EL (cell line): ENCODE results near the gene PHKB.
"Not testable (repeated sequence)": the region's sequence is repeated elsewhere in the genome, so short reads cannot be mapped to it uniquely, and the experiment has no call there.

ENCODE experiments used
- DNase-seq: peaks from one replicate; pipeline ENCODE4 v3.0.0-alpha.2; 2016

PHKB gene

GRCh38 chr16:47460711-47461597, at the start of gene PHKB, which contains the start of gene ITFG1:
TSS of gene PHKB (plus strand) at chr16:47461331. CDS start at chr16:47461351, 20 bp downstream.
TSS of gene ITFG1 (minus strand) at chr16:47461063. CDS start at chr16:47461045, 18 bp downstream.
- DNase-seq: peak; percentile 94

- DNase-seq: no peak
These were observed 48.1 kb upstream of the PHKB start for GRCh38 chr16:47413041-47413440.

- DNase-seq: no peak
These were observed 44.3 kb upstream of the PHKB start for GRCh38 chr16:47416869-47417268.

GRCh38 chr16:47424846-47425245, 36.3 kb upstream of the PHKB start:
- no peak for DNase-seq

GRCh38 chr16:47426806-47427205, 34.3 kb upstream of the PHKB start:
- DNase-seq: no peak

GRCh38 chr16:47431960-47432359, 29.2 kb upstream of the PHKB start:
- DNase-seq: no peak

- DNase-seq: peak; percentile 3
These were observed 26.9 kb upstream of the PHKB start for GRCh38 chr16:47434274-47434673.

GRCh38 chr16:47440066-47440465, 21.1 kb upstream of the PHKB start:
- not testable (repeated sequence) for DNase-seq

- DNase-seq: not testable (repeated sequence)
These were observed 18.2 kb upstream of the PHKB start for GRCh38 chr16:47442884-47443283.

GRCh38 chr16:47446431-47446830, 14.7 kb upstream of the PHKB start:
- no peak for DNase-seq

GRCh38 chr16:47448830-47449575, 12.1 kb upstream of the PHKB start:
- no peak for DNase-seq

- DNase-seq: peak; percentile 16
These were observed 11.3 kb upstream of the PHKB start for GRCh38 chr16:47449788-47450187.

GRCh38 chr16:47458331-47458730, 2.8 kb upstream of the PHKB start:
- DNase-seq: no peak

- DNase-seq: no peak
These were observed 1.5 kb upstream of the PHKB start for GRCh38 chr16:47459603-47460002.

GRCh38 chr16:47460359-47460710, 796 bp upstream of the PHKB start:
- DNase-seq: peak; percentile 6

- peak; percentile 48 for DNase-seq
These were observed 601 bp downstream of the PHKB start for GRCh38 chr16:47461598-47462266.

- DNase-seq: no peak
These were observed 2.9 kb downstream of the PHKB start for GRCh38 chr16:47463771-47464624.

- DNase-seq: no peak
These were observed 4.9 kb downstream of the PHKB start for GRCh38 chr16:47465919-47466630.

- peak; percentile 26 for DNase-seq
These were observed 6.4 kb downstream of the PHKB start for GRCh38 chr16:47467501-47467900.

GRCh38 chr16:47468070-47468689, 7.0 kb downstream of the PHKB start:
- not testable (repeated sequence) for DNase-seq

- no peak for DNase-seq
These were observed 8.1 kb downstream of the PHKB start for GRCh38 chr16:47469227-47469626.
